Measurements from ENCODE around the gene RAB40B.

Gene RAB40B

GRCh38 chr17:82697808-82698064 lies 762 bp downstream of the RAB40B start:
- peaks cover 9% of the 10 kb centered on the region for H3K4me1 ChIP-seq (ENCODE audit: control insufficient read depth, insufficient read depth, low read length)
- H3K9ac ChIP-seq (ENCODE audit: low read length), result peak overlapping the region; percentile 70
- H3K4me3 ChIP-seq (ENCODE audit: low read length), result peak overlapping the region; percentile 78
- H3K27me3 ChIP-seq (replicated peaks; ENCODE audit: control insufficient read depth, insufficient read depth, low read length), result no peaks in the 10 kb centered on the region
- peaks cover 9% of the 10 kb centered on the region for H3K9me3 ChIP-seq (ENCODE audit: control insufficient read depth, low read length)
- no peak for DNase-seq (ENCODE audit: low read depth)
- H3K36me3 ChIP-seq (ENCODE audit: control insufficient read depth, insufficient read depth, low read length, severe bottlenecking), result no peaks in the 10 kb centered on the region

- Histone ChIP-seq H3K9me3 (ENCODE audit: control insufficient read depth, low read length) (peaks cover 9% of the 10 kb centered on the region), H3K9ac (ENCODE audit: low read length) (peak overlapping the region; percentile 70), H3K4me1 (ENCODE audit: control insufficient read depth, insufficient read depth, low read length) (peaks cover 9% of the 10 kb centered on the region), H3K36me3 (ENCODE audit: control insufficient read depth, insufficient read depth, low read length, severe bottlenecking) (no peaks in the 10 kb centered on the region), H3K27me3 (replicated peaks; ENCODE audit: control insufficient read depth, insufficient read depth, low read length) (no peaks in the 10 kb centered on the region), H3K4me3 (ENCODE audit: low read length) (peak overlapping the region; percentile 78)
- peak; percentile 48 for DNase-seq (ENCODE audit: low read depth)
Measured at GRCh38 chr17:82696916-82697807, 1.3 kb downstream of the RAB40B start.

GRCh38 chr17:82696259-82696658 lies 2.2 kb downstream of the RAB40B start:
- Histone ChIP-seq H3K9ac (ENCODE audit: low read length) (no peak overlapping the region), H3K4me1 (ENCODE audit: control insufficient read depth, insufficient read depth, low read length) (peaks cover 9% of the 10 kb centered on the region), H3K27me3 (replicated peaks; ENCODE audit: control insufficient read depth, insufficient read depth, low read length) (no peaks in the 10 kb centered on the region), H3K9me3 (ENCODE audit: control insufficient read depth, low read length) (peaks cover 9% of the 10 kb centered on the region), H3K4me3 (ENCODE audit: low read length) (no peak overlapping the region), H3K36me3 (ENCODE audit: control insufficient read depth, insufficient read depth, low read length, severe bottlenecking) (no peaks in the 10 kb centered on the region)
- no peak for DNase-seq (ENCODE audit: low read depth)

DNA sequence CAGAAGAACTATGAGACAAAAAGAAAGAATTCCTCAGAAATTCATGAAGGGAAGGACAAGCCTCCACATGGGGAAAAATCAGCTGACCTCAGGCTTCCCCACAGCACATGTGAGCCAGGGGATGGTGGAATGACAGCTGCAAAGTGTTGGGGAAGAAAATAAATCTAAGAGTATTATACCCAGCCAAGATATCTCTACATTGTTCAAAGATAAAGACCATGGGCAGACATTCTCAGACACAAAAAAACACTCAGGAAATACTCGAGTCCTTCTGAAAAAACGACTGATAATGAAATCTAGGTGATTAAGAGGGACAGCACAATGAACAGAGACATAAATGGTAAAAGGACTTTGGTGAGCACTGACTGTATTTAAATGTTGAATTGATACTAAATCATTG lies 3.9 kb downstream of the RAB40B start:
- DNase-seq (ENCODE audit: low read depth), result no peak
- no peak overlapping the region for H3K4me3 ChIP-seq (ENCODE audit: low read length)
- H3K27me3 ChIP-seq (replicated peaks; ENCODE audit: control insufficient read depth, insufficient read depth, low read length), result no peaks in the 10 kb centered on the region
- peaks cover 9% of the 10 kb centered on the region for H3K4me1 ChIP-seq (ENCODE audit: control insufficient read depth, insufficient read depth, low read length)
- H3K9ac ChIP-seq (ENCODE audit: low read length), result no peak overlapping the region
- peaks cover 9% of the 10 kb centered on the region for H3K9me3 ChIP-seq (ENCODE audit: control insufficient read depth, low read length)
- no peaks in the 10 kb centered on the region for H3K36me3 ChIP-seq (ENCODE audit: control insufficient read depth, insufficient read depth, low read length, severe bottlenecking)

- no peak overlapping the region for H3K4me3 ChIP-seq (ENCODE audit: low read length)
- no peak overlapping the region for H3K9ac ChIP-seq (ENCODE audit: low read length)
- peaks cover 9% of the 10 kb centered on the region for H3K9me3 ChIP-seq (ENCODE audit: control insufficient read depth, low read length)
- no peak for DNase-seq (ENCODE audit: low read depth)
- H3K4me1 ChIP-seq (ENCODE audit: control insufficient read depth, insufficient read depth, low read length), result peaks cover 5% of the 10 kb centered on the region
- no peaks in the 10 kb centered on the region for H3K36me3 ChIP-seq (ENCODE audit: control insufficient read depth, insufficient read depth, low read length, severe bottlenecking)
- H3K27me3 ChIP-seq (replicated peaks; ENCODE audit: control insufficient read depth, insufficient read depth, low read length), result no peaks in the 10 kb centered on the region
Measured at GRCh38 chr17:82693168-82693867, 5.2 kb downstream of the RAB40B start.

DNA sequence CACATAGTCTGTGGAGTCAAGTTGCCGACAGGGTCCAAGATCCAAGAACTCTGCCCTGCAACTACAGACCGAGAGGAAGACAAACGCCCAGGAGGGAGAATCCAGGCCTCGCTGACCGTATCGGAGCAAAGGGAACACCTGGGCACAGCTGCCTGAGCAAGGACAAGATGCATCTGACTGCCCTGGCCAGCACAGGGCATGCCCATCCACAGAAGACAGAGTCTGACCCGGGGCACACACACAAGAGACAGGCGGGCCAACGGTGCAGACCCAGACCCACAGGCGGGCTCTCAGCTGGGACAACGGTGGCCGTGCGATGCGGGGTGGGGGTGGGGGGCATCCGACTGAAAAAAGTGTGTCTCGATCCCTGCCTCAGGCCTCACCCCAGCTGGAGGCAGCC lies 6.2 kb downstream of the RAB40B start:
- DNase-seq (ENCODE audit: low read depth), result no peak

GRCh38 chr17:82691714-82692113 lies 6.8 kb downstream of the RAB40B start:
- peaks cover 9% of the 10 kb centered on the region for H3K9me3 ChIP-seq (ENCODE audit: control insufficient read depth, low read length)
- no peak overlapping the region for H3K9ac ChIP-seq (ENCODE audit: low read length)
- no peaks in the 10 kb centered on the region for H3K4me1 ChIP-seq (ENCODE audit: control insufficient read depth, insufficient read depth, low read length)
- no peak for DNase-seq (ENCODE audit: low read depth)
- no peaks in the 10 kb centered on the region for H3K36me3 ChIP-seq (ENCODE audit: control insufficient read depth, insufficient read depth, low read length, severe bottlenecking)
- H3K4me3 ChIP-seq (ENCODE audit: low read length), result no peak overlapping the region
- H3K27me3 ChIP-seq (replicated peaks; ENCODE audit: control insufficient read depth, insufficient read depth, low read length), result no peaks in the 10 kb centered on the region

More for the DNA sequence above, 6.2 kb downstream of the RAB40B start:
- Histone ChIP-seq H3K4me1 (ENCODE audit: control insufficient read depth, insufficient read depth, low read length) (peaks cover 2% of the 10 kb centered on the region), H3K4me3 (ENCODE audit: low read length) (no peak overlapping the region), H3K9ac (ENCODE audit: low read length) (no peak overlapping the region), H3K36me3 (ENCODE audit: control insufficient read depth, insufficient read depth, low read length, severe bottlenecking) (no peaks in the 10 kb centered on the region), H3K27me3 (replicated peaks; ENCODE audit: control insufficient read depth, insufficient read depth, low read length) (no peaks in the 10 kb centered on the region), H3K9me3 (ENCODE audit: control insufficient read depth, low read length) (peaks cover 9% of the 10 kb centered on the region)

DNA sequence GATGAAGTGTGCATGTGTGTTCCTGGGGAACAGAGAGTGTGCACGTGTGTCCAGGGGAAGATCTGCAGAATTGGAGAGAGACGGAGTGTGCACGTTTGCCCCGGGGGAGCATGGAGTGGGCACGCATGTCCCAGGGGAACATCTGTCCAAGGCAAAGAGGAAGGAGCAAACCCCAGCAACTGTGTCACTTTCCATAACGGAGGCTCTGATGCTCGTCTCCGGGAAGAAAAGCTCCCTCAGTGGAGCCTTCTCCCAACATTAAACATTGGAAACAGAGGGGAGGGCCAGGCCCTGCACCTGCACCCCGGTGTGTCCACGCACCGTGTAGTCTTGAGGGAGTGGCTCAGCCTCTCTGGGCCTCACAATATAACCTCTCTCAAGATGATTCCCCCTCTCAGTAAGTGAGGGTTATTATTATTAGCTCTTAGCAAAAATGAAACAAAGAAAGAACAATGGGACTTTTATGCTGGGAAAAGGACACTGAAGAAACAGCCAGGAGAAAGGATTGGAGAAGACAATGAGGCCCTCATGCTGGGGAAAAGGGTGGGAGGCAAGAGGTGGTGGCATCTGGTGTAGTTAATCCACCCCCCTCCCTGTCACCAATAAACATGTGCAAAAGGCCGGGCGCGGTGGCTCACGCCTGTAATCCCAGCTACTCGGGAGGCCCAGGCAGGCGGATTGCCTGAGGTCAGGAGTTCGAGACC lies 7.6 kb downstream of the RAB40B start:
- Histone ChIP-seq H3K27me3 (replicated peaks; ENCODE audit: control insufficient read depth, insufficient read depth, low read length) (no peaks in the 10 kb centered on the region), H3K36me3 (ENCODE audit: control insufficient read depth, insufficient read depth, low read length, severe bottlenecking) (no peaks in the 10 kb centered on the region), H3K4me3 (ENCODE audit: low read length) (no peak overlapping the region), H3K9ac (ENCODE audit: low read length) (no peak overlapping the region), H3K9me3 (ENCODE audit: control insufficient read depth, low read length) (peaks cover 9% of the 10 kb centered on the region), H3K4me1 (ENCODE audit: control insufficient read depth, insufficient read depth, low read length) (no peaks in the 10 kb centered on the region)
- no peak for DNase-seq (ENCODE audit: low read depth)

- no peaks in the 10 kb centered on the region for H3K27me3 ChIP-seq (replicated peaks; ENCODE audit: control insufficient read depth, insufficient read depth, low read length)
- H3K36me3 ChIP-seq (ENCODE audit: control insufficient read depth, insufficient read depth, low read length, severe bottlenecking), result no peaks in the 10 kb centered on the region
- H3K9ac ChIP-seq (ENCODE audit: low read length), result no peak overlapping the region
- peaks cover under 1% of the 10 kb centered on the region for H3K9me3 ChIP-seq (ENCODE audit: control insufficient read depth, low read length)
- no peaks in the 10 kb centered on the region for H3K4me1 ChIP-seq (ENCODE audit: control insufficient read depth, insufficient read depth, low read length)
- no peak for DNase-seq (ENCODE audit: low read depth)
- no peak overlapping the region for H3K4me3 ChIP-seq (ENCODE audit: low read length)
Measured at GRCh38 chr17:82689077-82689476, 9.4 kb downstream of the RAB40B start.

GRCh38 chr17:82687871-82688270 lies 10.6 kb downstream of the RAB40B start:
- Histone ChIP-seq H3K36me3 (ENCODE audit: control insufficient read depth, insufficient read depth, low read length, severe bottlenecking) (no peaks in the 10 kb centered on the region), H3K4me3 (ENCODE audit: low read length) (no peak overlapping the region), H3K9ac (ENCODE audit: low read length) (no peak overlapping the region), H3K27me3 (replicated peaks; ENCODE audit: control insufficient read depth, insufficient read depth, low read length) (no peaks in the 10 kb centered on the region), H3K9me3 (ENCODE audit: control insufficient read depth, low read length) (no peaks in the 10 kb centered on the region), H3K4me1 (ENCODE audit: control insufficient read depth, insufficient read depth, low read length) (no peaks in the 10 kb centered on the region)
- no peak for DNase-seq (ENCODE audit: low read depth)

DNA sequence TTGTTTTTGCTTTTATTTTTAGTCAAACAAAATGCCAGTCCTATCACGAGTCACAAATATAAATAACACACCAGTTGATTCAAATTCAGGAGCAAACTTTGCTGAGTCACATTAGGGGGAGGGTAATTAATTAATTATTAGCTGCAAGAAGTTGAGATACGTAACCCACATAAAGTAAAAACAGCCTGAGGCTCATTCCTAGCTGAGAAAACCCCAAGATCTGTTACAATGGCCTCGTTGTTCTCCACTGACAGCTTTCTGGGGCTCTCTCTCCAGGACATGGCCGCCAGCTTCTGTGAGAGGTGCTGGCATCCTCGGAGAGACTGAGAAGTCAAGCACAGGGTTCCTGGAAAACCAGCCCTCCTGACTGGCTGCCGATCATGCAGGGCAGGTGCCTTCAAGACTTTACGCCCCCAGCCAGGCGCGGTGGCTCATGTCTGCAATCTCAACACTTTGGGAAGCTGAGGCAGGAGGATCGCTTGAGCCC lies 11.1 kb downstream of the RAB40B start:
- no peaks in the 10 kb centered on the region for H3K36me3 ChIP-seq (ENCODE audit: control insufficient read depth, insufficient read depth, low read length, severe bottlenecking)
- no peaks in the 10 kb centered on the region for H3K4me1 ChIP-seq (ENCODE audit: control insufficient read depth, insufficient read depth, low read length)
- no peaks in the 10 kb centered on the region for H3K27me3 ChIP-seq (replicated peaks; ENCODE audit: control insufficient read depth, insufficient read depth, low read length)
- no peak overlapping the region for H3K9ac ChIP-seq (ENCODE audit: low read length)
- H3K4me3 ChIP-seq (ENCODE audit: low read length), result no peak overlapping the region
- DNase-seq (ENCODE audit: low read depth), result no peak
- no peaks in the 10 kb centered on the region for H3K9me3 ChIP-seq (ENCODE audit: control insufficient read depth, low read length)

Measured in adipocyte (in vitro differentiated cells).